HG02840 (cell line): Measurements from ENCODE around the gene IFNG.
A peak's percentile ranks its signal among the peaks of the same experiment; 100 is the strongest.

Experiments
- ATAC-seq: cut with Tn5 transposase; IDR thresholded peaks from one replicate; pipeline ENCODE4 v1.9.1; 2021; ENCODE audit warnings: mild to moderate bottlenecking, moderate library complexity, moderate number of reproducible peaks; ENCODE audit not compliant: unreplicated experiment, low FRiP score

The IFNG gene

DNA sequence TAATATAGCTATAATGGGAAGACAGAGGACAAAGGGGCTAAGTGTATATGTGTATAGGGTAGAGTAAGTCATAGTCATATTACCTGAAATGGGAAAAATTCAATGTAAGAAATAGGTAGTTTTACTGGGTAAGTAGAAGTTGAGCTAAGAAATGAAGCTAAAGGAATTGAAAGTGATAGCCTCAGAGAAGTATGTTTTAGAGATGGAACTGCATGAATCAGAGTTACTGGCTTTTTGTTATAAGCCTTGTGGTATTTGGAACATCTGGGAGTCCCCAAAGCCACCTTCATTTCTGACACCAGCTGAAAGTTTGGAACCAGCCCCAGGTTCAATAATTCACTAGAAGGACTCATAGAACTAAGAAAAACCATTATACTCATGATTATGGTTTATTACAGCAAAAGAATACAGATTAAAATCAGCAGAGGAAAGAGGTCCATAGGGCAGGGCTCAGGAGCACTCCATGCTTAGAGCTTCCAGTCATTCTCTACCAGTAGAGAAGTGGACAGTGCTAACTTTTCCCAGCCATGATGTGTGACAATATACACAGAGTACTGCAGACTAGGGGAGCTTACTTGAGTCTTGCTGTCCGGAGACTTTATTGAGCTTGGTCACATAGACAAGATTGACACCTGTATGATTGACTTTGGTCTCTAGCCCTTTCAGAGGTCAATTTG lies 9.8 kb upstream of the IFNG start:
- ATAC-seq = no peak

DNA sequence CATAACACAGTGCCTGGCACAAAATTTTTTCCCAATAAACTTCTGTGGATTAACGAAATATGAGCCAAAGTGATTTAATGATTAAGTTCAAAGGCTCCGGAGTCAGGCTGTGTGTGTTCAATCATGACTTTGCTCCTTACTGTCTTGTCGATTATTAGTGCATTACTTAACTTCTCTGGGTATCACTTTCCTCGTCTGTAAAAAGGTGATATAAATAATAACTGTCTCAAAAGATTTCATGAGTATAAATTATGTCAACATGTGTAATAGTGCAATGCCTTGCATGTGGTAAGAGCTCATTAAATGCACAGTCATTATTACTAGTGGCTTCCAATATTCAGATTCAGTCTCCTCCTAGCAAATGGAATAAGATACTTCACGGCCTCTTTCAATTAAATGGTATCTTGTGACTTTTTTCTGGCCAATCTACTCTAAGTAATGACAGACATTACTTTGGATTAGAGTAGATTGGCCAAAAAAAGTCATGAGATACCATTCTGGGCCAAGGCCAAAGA lies 6.8 kb upstream of the IFNG start:
- no peak for ATAC-seq

DNA sequence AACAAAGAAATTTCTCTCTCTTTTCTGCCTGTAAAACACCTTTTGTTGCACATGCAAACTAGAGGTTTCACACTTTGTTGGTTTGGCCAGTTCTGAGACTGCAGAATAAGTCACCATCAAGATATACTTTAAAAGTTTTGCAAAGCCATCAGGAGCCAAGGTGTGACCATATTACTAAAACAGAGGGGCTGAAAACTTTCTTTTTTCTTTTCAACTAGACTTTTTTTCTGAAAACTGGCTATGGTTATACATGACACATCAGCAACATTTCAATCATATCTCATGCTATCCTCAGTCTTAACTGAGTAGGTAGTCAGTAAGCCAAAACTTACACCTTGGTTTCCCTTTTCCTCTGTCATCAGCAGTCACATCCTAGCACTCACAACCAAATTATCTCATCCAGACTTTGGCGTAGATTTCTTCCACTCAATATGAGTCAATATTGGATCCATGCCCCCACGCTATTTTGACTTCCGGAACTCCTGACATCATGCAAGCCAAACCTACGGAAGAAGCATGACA lies 4.1 kb upstream of the IFNG start:
- ATAC-seq = peak; percentile 50

DNA sequence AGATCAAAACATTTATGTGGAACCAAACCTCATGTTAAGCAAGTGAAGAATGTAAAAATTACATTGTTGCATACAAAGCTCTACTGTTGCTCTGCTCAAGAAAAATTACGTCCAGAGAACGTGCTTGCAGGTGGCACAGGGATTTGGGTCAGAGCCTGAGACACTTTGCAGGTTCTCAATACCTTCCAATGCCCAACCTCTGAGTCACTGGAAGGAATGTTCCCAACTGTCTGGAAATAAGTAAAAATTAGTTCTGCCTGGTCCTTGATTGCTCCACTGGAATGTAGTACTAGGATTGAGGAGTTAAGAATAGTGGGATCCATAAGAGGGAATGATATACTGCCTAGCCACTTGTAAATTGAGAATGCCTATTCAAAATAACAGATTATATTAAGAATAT lies 2.8 kb upstream of the IFNG start:
- ATAC-seq = no peak

DNA sequence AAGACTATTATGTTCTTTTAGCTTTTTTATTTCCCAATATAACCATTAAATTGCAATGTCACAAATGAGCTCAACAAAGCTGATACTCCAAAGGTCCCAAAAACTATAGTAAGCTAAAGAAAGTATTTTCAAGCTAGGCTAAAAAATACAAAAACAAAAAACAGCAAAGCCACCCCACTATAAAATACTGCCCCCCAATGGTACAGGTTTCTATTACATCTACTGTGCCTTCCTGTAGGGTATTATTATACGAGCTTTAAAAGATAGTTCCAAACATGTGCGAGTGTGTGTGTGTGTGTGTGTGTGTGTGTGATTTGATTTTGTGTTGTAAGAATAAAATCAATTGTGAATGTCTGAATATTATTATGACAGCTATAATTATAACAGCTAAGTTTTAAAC lies 1.1 kb downstream of the IFNG start:
- ATAC-seq = no peak

DNA sequence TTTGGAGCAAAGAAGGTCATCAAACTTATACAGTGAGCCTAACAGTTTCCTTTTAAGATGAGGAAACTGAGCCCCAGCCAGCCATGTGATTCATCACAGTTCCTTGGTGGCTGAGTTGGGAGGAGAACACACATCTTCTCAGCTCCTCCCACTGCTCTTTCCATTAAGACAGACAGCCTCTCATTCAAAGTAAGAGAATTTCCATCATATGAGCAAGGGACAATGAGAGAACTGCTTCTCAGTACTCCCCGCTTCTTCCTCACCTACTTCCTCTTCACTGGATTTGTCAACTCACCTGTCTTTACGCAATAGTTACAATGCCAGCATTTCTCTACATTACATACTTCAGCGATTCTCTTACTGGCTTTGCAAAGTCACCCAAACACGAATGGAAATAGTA lies 2.2 kb downstream of the IFNG start:
- ATAC-seq = no peak

DNA sequence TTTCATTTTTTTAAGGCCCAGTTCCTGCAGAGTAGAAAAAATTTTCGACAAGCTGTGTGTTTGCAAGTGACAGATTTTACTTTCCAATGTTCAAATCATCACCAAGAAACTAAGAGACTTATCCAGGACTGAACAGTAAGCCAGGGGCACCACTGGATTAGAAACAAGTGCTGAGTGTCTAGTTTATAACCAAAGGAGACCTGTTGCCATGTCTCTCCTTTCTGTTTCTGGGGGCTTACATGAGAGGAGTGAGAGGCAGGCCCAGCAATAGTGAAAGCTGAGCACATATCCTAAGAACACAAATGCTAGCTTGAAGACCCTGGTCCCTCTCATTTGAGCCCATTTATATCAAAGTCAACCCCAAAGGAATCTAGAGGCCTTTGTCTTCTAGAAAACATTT lies 2.9 kb downstream of the IFNG start:
- no peak for ATAC-seq

DNA sequence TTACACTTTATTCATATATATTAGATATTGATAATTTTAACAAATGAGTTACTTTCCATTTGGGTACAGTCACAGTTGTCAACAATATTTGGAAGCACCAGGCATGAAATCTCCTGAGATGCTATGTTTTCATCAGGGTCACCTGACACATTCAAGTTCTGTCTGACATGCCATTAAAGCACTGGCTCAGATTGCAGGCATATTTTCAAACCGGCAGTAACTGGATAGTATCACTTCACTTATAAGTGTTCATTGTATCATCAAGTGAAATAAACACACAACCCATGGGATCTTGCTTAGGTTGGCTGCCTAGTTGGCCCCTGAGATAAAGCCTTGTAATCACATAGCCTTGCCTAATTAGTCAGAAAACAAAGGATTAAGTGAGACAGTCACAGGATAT lies 4.8 kb downstream of the IFNG start:
- ATAC-seq = no peak

DNA sequence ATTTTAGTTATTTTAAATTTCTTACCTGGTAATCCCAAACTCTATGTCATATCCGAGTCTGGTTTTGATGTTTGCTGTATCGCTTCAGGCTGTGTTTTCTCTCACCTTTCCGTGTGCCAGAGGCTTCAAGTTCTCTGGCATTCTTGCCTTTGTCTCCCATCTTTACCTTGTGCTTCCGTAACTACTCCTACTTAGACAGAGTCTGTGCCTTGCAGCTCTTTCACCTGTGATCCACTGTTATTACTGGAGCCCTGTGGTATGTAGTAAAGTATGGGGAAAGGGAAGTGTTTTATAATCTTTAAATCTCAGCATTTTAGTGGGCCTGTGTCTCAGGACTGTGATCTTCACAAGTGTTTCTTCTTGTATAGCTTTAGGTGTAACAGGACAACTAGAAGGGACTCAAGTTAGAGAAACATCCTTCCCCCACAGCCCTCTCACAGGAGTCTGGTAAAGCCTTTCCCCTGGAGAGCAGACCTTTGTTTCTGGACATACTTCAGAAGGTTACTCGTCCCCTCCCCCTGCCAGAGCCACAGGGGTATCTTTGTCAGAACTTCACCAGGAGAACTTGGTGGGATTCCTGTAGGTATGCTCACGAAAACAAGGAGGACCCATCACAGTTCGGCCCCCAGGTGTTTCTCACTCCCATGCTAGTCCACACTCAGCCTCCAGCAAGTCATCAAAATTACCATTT lies 11.1 kb downstream of the IFNG start:
- ATAC-seq = no peak

DNA sequence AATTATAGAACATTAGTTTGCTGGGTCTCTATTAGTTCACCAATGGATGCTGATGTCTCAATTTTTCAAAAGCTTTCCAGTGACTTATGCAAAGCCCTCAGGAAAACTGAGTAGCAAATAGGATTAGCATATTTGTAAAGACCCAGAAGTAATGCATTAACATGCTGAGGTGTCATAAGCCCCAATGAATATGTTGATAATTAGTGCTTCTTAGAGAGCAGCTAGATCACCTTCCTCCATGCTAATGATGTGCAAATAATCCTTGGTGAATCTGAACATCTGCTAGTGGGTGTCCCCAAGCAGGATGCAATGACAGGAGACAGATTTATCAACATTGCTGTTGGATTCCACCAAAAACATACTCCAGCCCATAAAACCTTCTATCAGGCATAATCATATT lies 19.0 kb downstream of the IFNG start:
- ATAC-seq = no peak

DNA sequence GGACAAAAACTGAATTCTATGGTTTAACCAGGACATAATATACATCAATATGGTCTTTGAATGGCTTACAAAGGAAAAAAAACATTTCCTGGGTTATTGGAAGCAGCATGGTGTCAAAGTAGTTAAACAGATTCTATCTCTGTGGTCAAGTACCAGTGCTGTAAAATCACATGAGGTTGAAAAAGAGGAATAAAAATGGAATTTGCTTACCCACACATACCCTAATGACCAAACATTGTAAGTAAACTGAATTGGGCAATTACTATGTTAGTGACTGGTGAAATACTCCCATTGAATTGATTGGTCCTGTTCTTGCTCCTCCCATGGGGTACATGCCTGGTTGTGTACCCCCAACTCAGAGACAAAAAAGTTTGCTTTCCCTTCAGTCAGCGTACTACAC lies 19.6 kb downstream of the IFNG start:
- no peak for ATAC-seq

DNA sequence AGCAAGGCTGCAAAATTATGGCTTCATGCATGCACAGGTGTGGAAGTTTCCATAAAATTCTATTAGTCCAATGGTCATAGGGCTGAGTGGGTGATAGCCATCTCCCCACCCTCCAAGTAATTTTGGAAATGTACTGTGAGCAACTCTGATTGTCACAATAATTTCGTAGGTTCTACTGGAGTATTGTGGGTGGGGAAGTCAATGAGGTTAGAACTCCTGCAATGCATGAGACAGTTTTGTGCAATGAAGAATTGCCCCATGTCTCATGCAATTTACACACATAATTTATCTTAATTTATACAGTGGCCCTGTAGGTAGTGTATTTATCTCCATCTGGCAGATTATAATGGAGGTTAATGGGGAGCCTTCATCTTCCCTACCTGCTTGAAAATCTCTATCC lies 20.5 kb downstream of the IFNG start:
- no peak for ATAC-seq

DNA sequence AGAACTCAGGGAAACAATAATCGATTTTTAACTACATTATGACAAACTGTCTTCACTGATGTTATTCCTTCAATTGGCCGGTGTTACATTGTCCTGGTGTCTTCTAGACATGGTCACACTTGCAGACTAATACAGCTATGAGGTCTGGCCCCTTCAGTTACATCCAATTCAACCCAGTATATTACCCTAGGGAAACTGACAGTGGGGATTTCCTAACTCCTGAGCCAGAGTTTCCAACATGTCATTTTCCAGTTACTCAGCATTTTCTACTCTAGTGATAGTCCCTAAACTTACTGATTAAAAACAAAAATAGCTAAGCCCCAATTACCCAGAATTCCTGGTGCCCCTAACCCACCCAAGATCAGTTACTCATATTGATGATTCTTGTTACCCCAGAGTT lies 21.1 kb downstream of the IFNG start:
- ATAC-seq = no peak

DNA sequence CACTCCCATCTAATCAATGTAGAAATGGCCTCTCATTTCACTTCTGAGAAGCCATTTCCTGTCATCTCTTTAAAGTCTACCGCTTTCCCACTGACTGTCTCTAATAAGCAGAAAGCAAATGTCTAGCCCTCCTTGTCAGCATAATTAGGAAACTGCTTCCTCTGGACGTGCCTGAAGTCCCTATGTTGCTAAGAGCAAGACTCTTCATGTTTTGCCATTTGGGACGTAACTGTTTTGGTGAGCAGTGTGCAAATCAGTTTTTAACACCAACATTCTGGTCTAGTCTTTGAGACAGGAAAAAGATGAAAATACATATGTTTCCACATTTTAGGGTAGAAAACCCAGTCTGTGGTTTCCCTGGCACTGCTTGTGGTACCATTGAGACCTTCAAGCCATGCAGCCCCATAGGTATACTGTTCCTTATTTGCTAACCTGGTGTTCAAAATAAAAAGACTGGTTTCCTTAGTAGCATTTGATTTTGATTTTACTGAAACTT lies 22.2 kb downstream of the IFNG start:
- no peak for ATAC-seq

DNA sequence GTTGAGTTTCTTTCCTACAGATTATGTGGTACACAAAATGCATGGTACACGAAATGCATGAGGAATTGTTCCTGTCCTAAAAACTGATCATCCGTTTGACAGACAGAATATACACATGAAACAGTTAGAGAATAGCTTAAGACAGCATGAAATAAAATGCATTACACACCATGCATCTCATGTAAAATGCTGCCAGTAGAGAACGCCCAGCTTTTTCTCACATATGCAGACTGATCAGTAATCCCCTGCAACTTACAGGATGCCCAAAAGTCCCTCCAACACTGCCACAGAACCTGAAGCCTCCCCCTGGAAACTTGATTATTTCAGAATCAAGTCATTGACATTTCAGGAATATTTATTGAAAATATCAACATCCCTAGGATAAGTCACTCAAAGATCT lies 24.0 kb downstream of the IFNG start:
- ATAC-seq = no peak

DNA sequence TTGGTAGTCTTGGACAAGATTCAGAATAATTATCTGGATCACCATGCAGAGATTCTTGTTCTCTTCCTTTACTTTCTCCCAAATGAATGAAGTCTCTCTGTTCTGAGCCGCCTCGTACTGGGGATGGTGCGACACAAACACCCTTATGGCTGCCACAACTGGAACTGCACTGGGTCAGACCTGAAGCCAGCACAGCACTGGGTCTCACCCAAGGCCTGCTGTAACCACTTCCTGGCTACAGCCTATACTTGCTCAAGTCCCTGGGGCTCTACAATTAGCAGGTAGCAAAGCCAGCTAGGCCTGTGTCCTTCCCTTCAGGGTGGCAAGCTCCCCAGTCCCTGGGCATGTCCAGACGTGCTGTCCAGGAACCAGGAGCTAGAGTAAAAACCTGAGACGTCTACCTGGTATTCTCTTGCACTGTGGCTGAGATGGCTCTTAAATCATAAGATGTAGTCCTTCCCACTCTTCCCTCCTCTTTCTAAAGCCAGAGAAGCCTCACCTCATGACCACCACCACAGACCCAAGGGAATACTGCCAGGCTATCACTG lies 27.6 kb downstream of the IFNG start:
- ATAC-seq = no peak

DNA sequence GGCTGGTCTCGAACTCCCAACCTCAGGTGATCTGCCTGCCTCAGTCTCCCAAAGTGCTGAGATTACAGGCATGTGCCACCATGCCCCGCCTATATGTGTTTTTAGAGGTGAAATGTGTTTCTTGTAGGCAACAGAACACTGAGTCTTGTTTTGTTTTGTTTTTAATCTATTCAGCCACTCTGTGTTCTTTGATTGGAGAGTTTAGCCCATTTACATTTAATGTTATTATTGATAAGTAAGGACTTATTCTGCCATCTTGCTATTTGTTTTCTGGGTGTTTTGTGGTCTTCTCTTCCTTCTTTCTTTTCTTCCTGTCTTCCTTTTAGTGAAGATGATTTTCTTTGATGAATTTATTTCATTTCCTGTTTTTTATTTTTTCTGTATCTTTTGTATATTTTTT lies 29.6 kb downstream of the IFNG start:
- ATAC-seq = no peak

DNA sequence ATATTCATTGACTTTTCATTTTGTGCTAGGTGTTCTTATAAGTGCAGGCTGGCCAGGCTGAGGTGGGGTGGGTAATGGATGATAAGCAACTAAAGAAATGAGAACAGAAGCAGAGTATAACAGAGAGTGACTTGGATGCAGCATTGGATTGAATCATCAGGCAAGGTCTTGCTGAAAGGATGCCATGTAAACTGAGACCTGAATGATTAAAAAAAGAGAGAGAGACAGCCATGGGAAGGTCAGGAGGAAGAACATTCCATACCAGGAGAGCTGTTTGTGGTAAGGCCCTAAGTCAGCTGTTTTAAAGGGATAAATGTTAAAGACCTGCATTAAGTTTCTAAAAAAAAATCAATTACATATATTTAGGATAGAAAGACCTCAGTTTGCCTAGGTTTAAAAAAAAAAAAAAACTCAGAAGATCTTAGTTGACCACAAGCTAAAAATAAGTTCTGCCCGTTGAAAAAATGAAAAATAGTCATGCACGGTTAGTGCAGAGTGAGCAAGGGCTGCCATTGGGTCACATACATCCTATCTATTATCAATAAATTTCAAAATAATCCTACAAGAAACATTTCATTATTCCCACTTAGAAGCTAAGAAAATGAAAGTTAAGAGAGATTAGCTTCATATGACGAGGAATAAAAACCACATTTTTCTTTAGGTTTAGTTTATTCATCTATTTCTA lies 37.2 kb downstream of the IFNG start:
- no peak for ATAC-seq

DNA sequence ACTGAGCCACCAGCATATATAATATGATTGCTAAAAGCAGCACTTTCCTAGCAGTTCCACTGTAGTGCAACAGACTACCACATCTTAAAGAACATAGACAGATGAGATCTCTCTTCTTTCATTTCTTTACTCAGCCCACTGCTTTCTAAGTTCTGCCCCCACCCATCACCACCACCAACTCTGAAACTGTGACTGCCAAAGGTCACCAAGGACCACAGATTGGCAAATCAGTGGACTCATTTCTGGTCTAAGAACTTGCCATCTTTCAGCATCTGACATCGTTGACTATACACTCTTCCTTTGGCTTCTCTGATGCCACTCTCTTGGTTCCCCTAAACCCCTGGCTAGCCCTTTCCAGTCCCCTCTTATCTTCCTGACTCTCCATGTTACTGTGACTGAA lies 38.4 kb downstream of the IFNG start:
- ATAC-seq = no peak

DNA sequence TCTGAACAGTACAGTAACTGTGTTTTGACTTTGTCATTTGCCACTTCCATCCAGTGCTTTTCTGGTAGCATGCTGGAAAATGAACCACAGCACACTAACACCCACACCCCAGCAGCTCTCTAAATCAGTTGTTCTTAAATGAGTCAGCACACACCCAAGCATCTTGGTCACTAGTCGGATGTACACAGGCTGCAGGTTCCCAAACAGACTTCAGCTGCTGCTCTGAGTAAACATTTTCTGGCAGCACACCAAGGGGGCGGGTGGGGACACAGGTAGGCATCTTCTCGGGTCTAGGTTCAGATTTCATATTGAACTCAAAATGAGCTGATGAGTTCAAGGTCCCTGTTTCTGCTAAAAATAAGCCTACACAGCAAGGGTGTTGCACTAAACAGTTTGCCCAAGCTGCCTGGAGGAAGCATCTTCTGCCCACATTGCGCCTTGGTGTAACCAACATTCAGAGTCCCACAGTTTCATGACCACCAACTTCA lies 39.8 kb downstream of the IFNG start:
- peak; percentile 83 for ATAC-seq

DNA sequence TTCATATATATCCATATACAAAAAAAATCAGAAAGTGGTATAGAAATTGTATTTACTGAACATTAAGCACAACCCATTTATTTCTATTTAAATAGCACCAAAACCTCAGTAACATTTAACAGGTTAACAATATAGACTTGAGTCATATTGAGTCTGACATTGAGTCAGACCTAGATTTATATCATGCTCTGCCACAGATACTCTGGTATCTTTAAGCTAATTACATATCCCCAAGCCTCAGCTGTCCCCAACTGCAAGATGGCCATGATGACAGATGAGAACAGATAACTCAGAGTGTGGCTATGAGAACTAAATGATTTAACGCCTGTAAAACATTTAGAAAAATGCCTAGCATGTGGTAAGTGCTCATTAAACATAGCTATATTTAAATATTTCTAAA lies 40.3 kb downstream of the IFNG start:
- peak; percentile 71 for ATAC-seq
